ENCODE measurements around the gene PDE7B.

DNA sequence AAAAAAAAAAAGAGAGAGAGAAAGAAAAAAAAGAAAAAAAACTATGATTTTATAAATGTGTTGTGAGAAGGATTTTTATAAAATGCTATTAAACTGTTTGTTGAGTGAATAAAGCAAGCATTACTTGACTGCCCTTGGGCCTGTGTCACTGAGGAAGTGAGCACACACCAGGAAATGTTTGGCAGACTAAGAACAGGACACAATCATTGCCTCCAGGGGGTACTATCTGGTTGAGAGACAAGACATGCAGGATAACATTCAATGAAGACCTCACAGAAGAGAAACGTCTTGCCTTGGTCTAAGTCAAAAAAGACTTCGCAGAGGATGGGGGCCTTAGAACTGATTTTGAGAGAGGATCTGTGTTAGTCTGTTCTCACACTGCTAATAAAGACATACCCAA is 358.0 kb downstream of the PDE7B start:
- TF ChIP-seq, protein P1, sequence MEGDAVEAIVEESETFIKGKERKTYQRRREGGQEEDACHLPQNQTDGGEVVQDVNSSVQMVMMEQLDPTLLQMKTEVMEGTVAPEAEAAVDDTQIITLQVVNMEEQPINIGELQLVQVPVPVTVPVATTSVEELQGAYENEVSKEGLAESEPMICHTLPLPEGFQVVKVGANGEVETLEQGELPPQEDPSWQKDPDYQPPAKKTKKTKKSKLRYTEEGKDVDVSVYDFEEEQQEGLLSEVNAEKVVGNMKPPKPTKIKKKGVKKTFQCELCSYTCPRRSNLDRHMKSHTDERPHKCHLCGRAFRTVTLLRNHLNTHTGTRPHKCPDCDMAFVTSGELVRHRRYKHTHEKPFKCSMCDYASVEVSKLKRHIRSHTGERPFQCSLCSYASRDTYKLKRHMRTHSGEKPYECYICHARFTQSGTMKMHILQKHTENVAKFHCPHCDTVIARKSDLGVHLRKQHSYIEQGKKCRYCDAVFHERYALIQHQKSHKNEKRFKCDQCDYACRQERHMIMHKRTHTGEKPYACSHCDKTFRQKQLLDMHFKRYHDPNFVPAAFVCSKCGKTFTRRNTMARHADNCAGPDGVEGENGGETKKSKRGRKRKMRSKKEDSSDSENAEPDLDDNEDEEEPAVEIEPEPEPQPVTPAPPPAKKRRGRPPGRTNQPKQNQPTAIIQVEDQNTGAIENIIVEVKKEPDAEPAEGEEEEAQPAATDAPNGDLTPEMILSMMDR (IDR thresholded peaks at IDR 0.05) = no peak
- no peak for TF ChIP-seq EP300 (IDR thresholded peaks at IDR 0.05)

All from tibial nerve (tissue), 4 donors.